Breast epithelium (tissue), 4 donors: ENCODE measurements around the gene OR5AR1. TPM values are rescaled to one million over a fixed set of nuclear protein-coding genes. Genes with fewer than 3 reads are reported as not detected.
"Not testable (repeated sequence)": the region's sequence is repeated elsewhere in the genome, so short reads cannot be mapped to it uniquely, and the experiment has no call there.

Source experiments
- DNase-seq, 2 donors: peaks; one replicate each; pipeline ENCODE4 v3.0.0-alpha.2; 2019; ENCODE audit warnings: low spot score in 2 of 2
- H3K27ac ChIP-seq, 2 donors: fragments of 200-600 bp; sonication (generic) in 1 of 2; one replicate each; pipeline ENCODE4 v1.5.1; 2016 to 2019; ENCODE audit warnings: mild to moderate bottlenecking in 1 of 2
- H3K27me3 ChIP-seq, 2 donors: fragments of 200-600 bp; sonication (generic) in 1 of 2; one replicate each; pipeline versions ENCODE4 v1.5.1 to v1.6.0; 2017 to 2019; ENCODE audit warnings: control low read depth in 1 of 2, mild to moderate bottlenecking in 1 of 2
- H3K36me3 ChIP-seq: fragments of 200-600 bp; one replicate; pipeline ENCODE4 v1.5.1; 2019
- H3K4me1 ChIP-seq, 2 donors: fragments of 200-600 bp; sonication (generic); one replicate each; pipeline ENCODE4 v1.5.1; 2016 to 2019; ENCODE audit warnings: control low read depth in 1 of 2
- H3K4me3 ChIP-seq, 3 donors: fragments of 200-600 bp; sonication (generic); 1 replicate in 2 of 3; 2 replicates in 1 of 3; pipeline ENCODE4 v1.5.1; 2016 to 2019; ENCODE audit warnings: mild to moderate bottlenecking in 3 of 3, moderate library complexity in 2 of 3
- H3K9me3 ChIP-seq, 2 donors: fragments of 200-600 bp; sonication (generic) in 1 of 2; one replicate each; pipeline ENCODE4 v1.5.1; 2016 to 2019; ENCODE audit warnings: control low read depth in 1 of 2
- POLR2A ChIP-seq: fragments of 450-650 bp; IDR thresholded peaks from one replicate; pipeline ENCODE4 v1.6.1; 2016; ENCODE audit warnings: antibody characterized with exemption, mild to moderate bottlenecking, moderate library complexity
- POLR2AphosphoS5 ChIP-seq, 3 donors: sonication (generic); formaldehyde crosslinking; IDR thresholded peaks; one replicate each; pipeline ENCODE4 v1.6.1; 2017; ENCODE audit warnings: antibody characterized with exemption in 3 of 3
- intact Hi-C: fragments of 100-400 bp; cut with DNase I; formaldehyde crosslinking; loops from one replicate; pipeline ENCODE4 v1.15.1; 2023; ENCODE audit warnings: low total_unique reads
- total RNA-seq, 3 donors: library from RNA; depleted of rRNA; stranded (reverse); fragments of >200 nt; gene quantifications; one replicate each; pipeline ENCODE4 v1.1.0, GENCODE V29; 2016
- TF ChIP-seq, protein P1 (sequence below), 3 donors: fragments of 450-650 bp; IDR thresholded peaks; one replicate each; pipeline ENCODE4 v1.5.1; 2016 to 2017; ENCODE audit warnings: antibody characterized with exemption in 3 of 3, mild to moderate bottlenecking in 3 of 3, moderate library complexity in 3 of 3

The OR5AR1 gene
- total RNA-seq, 3 donors from 2014 or later: not detected

DNA sequence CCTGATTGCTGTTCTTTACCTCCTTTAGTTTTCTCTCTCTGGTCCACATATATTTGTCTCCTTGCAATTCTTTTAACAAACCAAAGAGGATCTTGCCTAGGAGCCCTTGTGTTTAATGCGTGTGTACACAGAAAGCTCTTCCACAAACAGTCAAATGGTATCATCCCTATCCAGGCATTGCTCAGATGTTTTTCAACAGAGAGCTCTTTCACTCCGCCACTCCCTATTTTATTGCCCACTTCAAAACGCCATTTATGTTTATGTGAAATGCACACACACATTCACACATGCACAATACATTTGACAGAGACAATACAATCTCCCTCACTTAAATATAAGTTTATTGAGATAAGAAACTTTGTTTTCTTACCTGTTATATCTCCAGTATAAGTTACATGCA lies 26.0 kb upstream of the OR5AR1 start:
- Histone ChIP-seq H3K9me3 (no peaks in the 10 kb centered on the region), H3K27me3 (no peaks in the 10 kb centered on the region), H3K27ac (no peak overlapping the region), H3K4me3 (no peak overlapping the region), H3K4me1 (no peaks in the 10 kb centered on the region), H3K36me3 (no peaks in the 10 kb centered on the region)
- intact Hi-C loops: no loop called here
- no peak for DNase-seq
- no peak for TF ChIP-seq POLR2A

DNA sequence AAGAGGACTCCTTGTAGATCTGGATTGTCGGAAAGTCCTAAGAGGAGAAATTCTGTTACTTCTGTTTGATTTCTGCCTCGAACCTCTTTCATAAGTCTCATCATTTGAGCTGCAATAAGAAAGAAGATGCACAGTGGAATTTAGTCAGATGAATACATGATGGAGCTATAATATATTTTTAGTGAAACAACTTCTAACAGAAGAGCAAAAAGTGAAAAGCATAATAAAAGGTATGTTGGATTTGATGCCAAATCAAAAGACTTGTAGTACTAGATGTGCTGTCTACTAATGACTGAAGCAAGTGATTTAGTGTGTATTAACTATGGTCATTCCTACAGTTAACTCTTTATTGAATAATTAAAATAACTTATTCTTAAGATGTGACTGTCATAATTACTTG lies 21.1 kb upstream of the OR5AR1 start, which contains the start of gene OR5AP2:
Gene OR5AP2, minus strand, starts transcription at position 101 of the 400 bp plus-strand sequence. Its CDS starts 0 bp downstream, at position 101.
- H3K27me3 ChIP-seq: no peaks in the 10 kb centered on the region

DNA sequence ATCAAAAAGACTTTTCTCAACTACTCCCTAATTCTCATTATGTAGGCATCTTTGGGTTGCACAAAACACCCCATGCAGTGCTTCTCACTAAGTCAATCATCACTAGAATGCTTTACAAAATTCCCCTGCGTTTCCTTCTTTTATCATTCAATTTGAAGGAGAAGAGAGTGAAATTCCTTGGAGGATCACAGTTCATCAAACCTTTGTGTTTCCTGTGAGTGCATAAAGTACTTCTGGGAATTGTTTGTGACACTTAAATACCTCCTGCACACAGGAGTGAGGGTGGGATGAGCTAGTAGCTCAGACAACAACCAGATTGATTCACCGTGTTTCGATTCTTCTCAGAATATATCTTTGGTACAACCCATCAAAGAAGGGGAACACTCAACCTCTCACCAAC lies 3.7 kb upstream of the OR5AR1 start:
- no peak overlapping the region for H3K27ac ChIP-seq
- no peaks in the 10 kb centered on the region for H3K4me1 ChIP-seq
- H3K9me3 ChIP-seq: no peaks in the 10 kb centered on the region
- DNase-seq: no peak
- intact Hi-C loops: no loop called here
- no peak overlapping the region for H3K4me3 ChIP-seq
- TF ChIP-seq, protein P1, sequence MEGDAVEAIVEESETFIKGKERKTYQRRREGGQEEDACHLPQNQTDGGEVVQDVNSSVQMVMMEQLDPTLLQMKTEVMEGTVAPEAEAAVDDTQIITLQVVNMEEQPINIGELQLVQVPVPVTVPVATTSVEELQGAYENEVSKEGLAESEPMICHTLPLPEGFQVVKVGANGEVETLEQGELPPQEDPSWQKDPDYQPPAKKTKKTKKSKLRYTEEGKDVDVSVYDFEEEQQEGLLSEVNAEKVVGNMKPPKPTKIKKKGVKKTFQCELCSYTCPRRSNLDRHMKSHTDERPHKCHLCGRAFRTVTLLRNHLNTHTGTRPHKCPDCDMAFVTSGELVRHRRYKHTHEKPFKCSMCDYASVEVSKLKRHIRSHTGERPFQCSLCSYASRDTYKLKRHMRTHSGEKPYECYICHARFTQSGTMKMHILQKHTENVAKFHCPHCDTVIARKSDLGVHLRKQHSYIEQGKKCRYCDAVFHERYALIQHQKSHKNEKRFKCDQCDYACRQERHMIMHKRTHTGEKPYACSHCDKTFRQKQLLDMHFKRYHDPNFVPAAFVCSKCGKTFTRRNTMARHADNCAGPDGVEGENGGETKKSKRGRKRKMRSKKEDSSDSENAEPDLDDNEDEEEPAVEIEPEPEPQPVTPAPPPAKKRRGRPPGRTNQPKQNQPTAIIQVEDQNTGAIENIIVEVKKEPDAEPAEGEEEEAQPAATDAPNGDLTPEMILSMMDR (IDR thresholded peaks at IDR 0.05): no peak
- TF ChIP-seq POLR2AphosphoS5 (IDR thresholded peaks at IDR 0.05) (no peak), POLR2A (no peak)
- no peaks in the 10 kb centered on the region for H3K36me3 ChIP-seq
- no peaks in the 10 kb centered on the region for H3K27me3 ChIP-seq

More for the DNA sequence above, 21.1 kb upstream of the OR5AR1 start, which contains the start of gene OR5AP2:
- Histone ChIP-seq H3K4me3 (no peak within 1 kb of the TSS), H3K4me1 (no peaks in the 10 kb centered on the region), H3K9me3 (no peaks in the 10 kb centered on the region), H3K36me3 (no peaks in the 10 kb centered on the region), H3K27ac (no peak within 1 kb of the TSS)
- no peak for TF ChIP-seq POLR2AphosphoS5 (IDR thresholded peaks at IDR 0.05)
- no peak for TF ChIP-seq POLR2A
- TF ChIP-seq, protein P1 (IDR thresholded peaks at IDR 0.05): no peak
- no peak for DNase-seq
- intact Hi-C loops: no loop called here

- DNase-seq: no peak
- Histone ChIP-seq H3K27ac (no peak overlapping the region), H3K27me3 (no peaks in the 10 kb centered on the region), H3K36me3 (peaks cover 5% of the 10 kb centered on the region), H3K9me3 (no peaks in the 10 kb centered on the region), H3K4me1 (no peaks in the 10 kb centered on the region), H3K4me3 (no peak overlapping the region)
- intact Hi-C loops: no loop called here
- TF ChIP-seq POLR2AphosphoS5 (IDR thresholded peaks at IDR 0.05): no peak
- TF ChIP-seq, protein P1 (IDR thresholded peaks at IDR 0.05): no peak
- TF ChIP-seq POLR2A: no peak
Measured at GRCh38 chr11:56670984-56671383, 7.5 kb downstream of the OR5AR1 start.

DNA sequence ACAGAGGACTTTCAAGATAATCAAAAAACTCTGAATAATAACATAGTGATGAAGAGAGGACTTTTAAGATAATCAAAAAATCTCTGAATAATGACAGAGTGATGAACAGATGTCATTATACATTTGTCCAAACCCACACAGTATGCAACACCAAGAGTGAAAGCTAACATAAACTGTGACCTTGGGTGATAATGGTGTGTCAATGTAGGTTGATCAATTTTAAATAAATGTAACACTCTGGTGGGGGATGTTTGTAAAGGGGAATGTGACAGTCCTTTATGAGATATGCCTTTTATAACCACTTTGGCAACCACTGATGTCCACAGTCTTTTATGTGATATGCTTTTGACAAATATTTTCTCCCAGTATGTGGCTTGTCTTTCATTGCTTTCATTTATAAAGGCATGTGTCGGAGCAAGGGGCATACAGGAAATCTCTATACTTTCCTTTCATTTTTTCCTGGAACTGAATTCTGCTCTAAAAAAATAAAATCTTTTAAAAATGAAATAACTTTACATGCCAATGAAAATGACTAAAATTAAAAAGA lies 25.1 kb downstream of the OR5AR1 start:
- H3K27ac ChIP-seq: no peak overlapping the region
- TF ChIP-seq, protein P1 (IDR thresholded peaks at IDR 0.05): no peak
- TF ChIP-seq POLR2AphosphoS5 (IDR thresholded peaks at IDR 0.05) (no peak), POLR2A (no peak)

GRCh38 chr11:56691179-56691578 lies 27.7 kb downstream of the OR5AR1 start:
- H3K4me3 ChIP-seq, H3K9me3 ChIP-seq, DNase-seq, H3K4me1 ChIP-seq, H3K36me3 ChIP-seq, intact Hi-C loops, H3K27me3 ChIP-seq, H3K27ac ChIP-seq: not testable (repeated sequence)

More for the DNA sequence above, 25.1 kb downstream of the OR5AR1 start:
- Histone ChIP-seq H3K27me3 (no peaks in the 10 kb centered on the region), H3K4me1 (no peaks in the 10 kb centered on the region), H3K9me3 (no peaks in the 10 kb centered on the region), H3K4me3 (no peak overlapping the region), H3K36me3 (no peaks in the 10 kb centered on the region)
- intact Hi-C loops: no loop called here
- no peak for DNase-seq
